ENCODE data around the gene CHADL.
"Not testable (repeated sequence)": the region's sequence is repeated elsewhere in the genome, so short reads cannot be mapped to it uniquely, and the experiment has no call there.

CHADL gene

GRCh38 chr22:41181349-41182241 is 59.1 kb downstream of the CHADL start:
- DNase-seq: no peak

- no peak for DNase-seq
These were observed 59.8 kb downstream of the CHADL start for GRCh38 chr22:41180926-41181325.

- DNase-seq: not testable (repeated sequence)
These were observed 60.4 kb downstream of the CHADL start for GRCh38 chr22:41180362-41180761.

All from NCI-H2081 treated with DMSO at 0.1 percent for 48 hours (cell line).